OCI-LY1 (cell line): ENCODE data around the gene RAB3C.

Experiments
- H2AFZ ChIP-seq: fragments of 200-600 bp; sonication (generic), shearing (Covaris generic); 2 replicates; pipeline ENCODE4 v1.6.0; 2014; ENCODE audit warnings: antibody characterized with exemption, mild to moderate bottlenecking, low read length
- H3F3A ChIP-seq: fragments of 200-600 bp; sonication (generic), shearing (Covaris generic); 2 replicates; pipeline ENCODE4 v1.6.0; 2014; ENCODE audit warnings: mild to moderate bottlenecking, antibody characterized with exemption, low read length, moderate library complexity; ENCODE audit not compliant: insufficient read depth
- H3K27ac ChIP-seq: fragments of 200-600 bp; sonication (generic); 2 replicates; pipeline ENCODE4 v1.5.1; 2014; ENCODE audit warnings: low read length, mixed run types, mild to moderate bottlenecking, low read depth; ENCODE audit not compliant: poor library complexity, severe bottlenecking
- H3K27me3 ChIP-seq: fragments of 200-600 bp; sonication (generic); 2 replicates; pipeline ENCODE4 v1.6.0; 2014; ENCODE audit warnings: antibody characterized with exemption, mild to moderate bottlenecking, low read length, moderate library complexity; ENCODE audit not compliant: insufficient read depth
- H3K36me3 ChIP-seq: fragments of 200-600 bp; sonication (generic); 2 replicates; pipeline ENCODE4 v1.6.1; 2014; ENCODE audit warnings: mild to moderate bottlenecking, antibody characterized with exemption, low read length, moderate library complexity, mixed read lengths; ENCODE audit not compliant: insufficient read depth
- H3K4me1 ChIP-seq: fragments of 200-600 bp; sonication (generic); 2 replicates; pipeline ENCODE4 v1.5.1; 2014; ENCODE audit warnings: mild to moderate bottlenecking, low read length, moderate library complexity; ENCODE audit not compliant: insufficient read depth, severe bottlenecking
- H3K4me2 ChIP-seq: fragments of 200-600 bp; sonication (generic), shearing (Covaris generic); 2 replicates; pipeline ENCODE4 v1.6.1; 2014; ENCODE audit warnings: low read length
- H3K4me3 ChIP-seq: fragments of 200-600 bp; sonication (generic); 2 replicates; pipeline ENCODE4 v1.5.1; 2014; ENCODE audit warnings: low read length, low read depth, mild to moderate bottlenecking, mixed read lengths; ENCODE audit not compliant: poor library complexity, severe bottlenecking
- H3K79me2 ChIP-seq: fragments of 200-600 bp; shearing (Covaris generic); 2 replicates; pipeline ENCODE4 v1.6.1; 2016; ENCODE audit warnings: mixed run types, low read length, mixed read lengths; ENCODE audit not compliant: insufficient read depth
- H3K9ac ChIP-seq: fragments of 200-600 bp; sonication (generic), shearing (Covaris generic); 2 replicates; pipeline ENCODE4 v1.6.1; 2014; ENCODE audit warnings: mild to moderate bottlenecking, low read length, mixed read lengths
- H3K9me2 ChIP-seq: fragments of 200-600 bp; sonication (generic), shearing (Covaris generic); 2 replicates; pipeline ENCODE4 v1.6.1; 2014; ENCODE audit warnings: low read depth, mild to moderate bottlenecking, low read length, mixed read lengths
- H3K9me3 ChIP-seq: fragments of 200-600 bp; shearing (Covaris generic); 2 replicates; pipeline ENCODE4 v1.6.1; 2014; ENCODE audit warnings: low read length, mixed read lengths
- H4K20me1 ChIP-seq: fragments of 200-600 bp; sonication (generic), shearing (Covaris generic); 2 replicates; pipeline ENCODE4 v1.6.0; 2016; ENCODE audit warnings: mild to moderate bottlenecking, low read length; ENCODE audit not compliant: insufficient read depth
- CTCF ChIP-seq: fragments of 200-600 bp; sonication (generic), shearing (Covaris generic); IDR thresholded peaks from 2 replicates; pipeline ENCODE4 v1.5.1; 2017; ENCODE audit warnings: mild to moderate bottlenecking, antibody characterized with exemption, low read length, moderate library complexity, mixed read lengths
- EZH2 ChIP-seq: fragments of 200-600 bp; sonication (generic), shearing (Covaris generic); IDR thresholded peaks from 2 replicates; pipeline ENCODE4 v1.8.0; 2017; ENCODE audit warnings: borderline replicate concordance, mixed run types, mild to moderate bottlenecking, antibody characterized with exemption, low read length, moderate library complexity, mixed read lengths

Gene RAB3C

GRCh38 chr5:58855851-58856739 lies 273.2 kb downstream of the RAB3C start:
- Histone ChIP-seq H3K9ac (no peak overlapping the region), H3K9me2 (no peaks in the 10 kb centered on the region), H2AFZ (no peak overlapping the region), H3K4me1 (no peaks in the 10 kb centered on the region), H3K4me2 (no peak overlapping the region), H3K4me3 (no peak overlapping the region), H3K36me3 (no peaks in the 10 kb centered on the region), H3K79me2 (no peaks in the 10 kb centered on the region), H3F3A (no peaks in the 10 kb centered on the region), H3K9me3 (no peaks in the 10 kb centered on the region), H4K20me1 (no peaks in the 10 kb centered on the region), H3K27ac (no peak overlapping the region), H3K27me3 (no peaks in the 10 kb centered on the region)
- TF ChIP-seq CTCF, result no peak
- TF ChIP-seq EZH2, result no peak

GRCh38 chr5:58857609-58858008 lies 274.7 kb downstream of the RAB3C start:
- no peak for TF ChIP-seq EZH2
- Histone ChIP-seq H3K27me3 (no peaks in the 10 kb centered on the region), H3K4me3 (no peak overlapping the region)

GRCh38 chr5:58860680-58861079 lies 277.8 kb downstream of the RAB3C start:
- H3K27me3 ChIP-seq, result no peaks in the 10 kb centered on the region
- TF ChIP-seq CTCF, result no peak
- no peak for TF ChIP-seq EZH2
- H3F3A ChIP-seq, result no peaks in the 10 kb centered on the region
- no peaks in the 10 kb centered on the region for H3K4me1 ChIP-seq
- H3K9me2 ChIP-seq, result no peaks in the 10 kb centered on the region
- H3K4me2 ChIP-seq, result no peak overlapping the region
- no peaks in the 10 kb centered on the region for H4K20me1 ChIP-seq
- no peak overlapping the region for H3K27ac ChIP-seq
- no peaks in the 10 kb centered on the region for H3K79me2 ChIP-seq
- H3K9ac ChIP-seq, result no peak overlapping the region
- H3K4me3 ChIP-seq, result no peak overlapping the region
- H3K9me3 ChIP-seq, result no peaks in the 10 kb centered on the region
- no peak overlapping the region for H2AFZ ChIP-seq
- no peaks in the 10 kb centered on the region for H3K36me3 ChIP-seq

More at GRCh38 chr5:58857609-58858008, 274.7 kb downstream of the RAB3C start:
- no peaks in the 10 kb centered on the region for H3K79me2 ChIP-seq
- no peak overlapping the region for H3K4me2 ChIP-seq
- no peaks in the 10 kb centered on the region for H3K9me3 ChIP-seq
- H3F3A ChIP-seq, result no peaks in the 10 kb centered on the region
- H3K4me1 ChIP-seq, result no peaks in the 10 kb centered on the region
- H4K20me1 ChIP-seq, result no peaks in the 10 kb centered on the region
- no peaks in the 10 kb centered on the region for H3K9me2 ChIP-seq
- no peak overlapping the region for H3K9ac ChIP-seq
- H2AFZ ChIP-seq, result no peak overlapping the region
- H3K27ac ChIP-seq, result no peak overlapping the region
- no peaks in the 10 kb centered on the region for H3K36me3 ChIP-seq

- H3K9ac ChIP-seq, result no peak overlapping the region
- TF ChIP-seq EZH2 (no peak), CTCF (no peak)
- H3K4me1 ChIP-seq, result no peaks in the 10 kb centered on the region
- H3K27ac ChIP-seq, result no peak overlapping the region
- H3K9me2 ChIP-seq, result no peaks in the 10 kb centered on the region
- H3K4me2 ChIP-seq, result no peak overlapping the region
- H3K9me3 ChIP-seq, result no peaks in the 10 kb centered on the region
- H3K27me3 ChIP-seq, result no peaks in the 10 kb centered on the region
- H3F3A ChIP-seq, result no peaks in the 10 kb centered on the region
- H4K20me1 ChIP-seq, result no peaks in the 10 kb centered on the region
- no peak overlapping the region for H3K4me3 ChIP-seq
- H3K36me3 ChIP-seq, result no peaks in the 10 kb centered on the region
- H3K79me2 ChIP-seq, result no peaks in the 10 kb centered on the region
- no peak overlapping the region for H2AFZ ChIP-seq
Observed at GRCh38 chr5:58868931-58869330, 286.1 kb downstream of the RAB3C start.
